ENCODE results near the gene PRPSAP1. TPM values are rescaled to one million over a fixed set of nuclear protein-coding genes. Genes with fewer than 3 reads are reported as not detected.

PRPSAP1 gene
- total and polyA plus RNA-seq, 2 of the 8 experiments (the other 6 are each of a cell fraction or from before 2014, with no cell fraction given), result 32.0 to 54.2 TPM

GRCh38 chr17:76333673-76334505, 19.8 kb downstream of the PRPSAP1 start:
- no peaks in the 10 kb centered on the region for H3K4me1 ChIP-seq (replicated peaks in 1 of 4; ENCODE audit: control insufficient read depth in 3 of 4, insufficient read depth in 4 of 4, low read length in 3 of 4)
- no peak overlapping the region for H3K18ac ChIP-seq (ENCODE audit: extremely low read depth, low read length)
- no peaks in the 10 kb centered on the region for H3K27me3 ChIP-seq (replicated peaks in 1 of 4; ENCODE audit: control insufficient read depth in 3 of 4, extremely low read depth in 1 of 4, insufficient read depth in 3 of 4, low read length in 3 of 4)
- H3K4me3 ChIP-seq (ENCODE audit: extremely low read depth in 1 of 4, insufficient read depth in 2 of 4, low read depth in 3 of 4, low read length in 4 of 4), result no peak overlapping the region
- H4K8ac ChIP-seq (ENCODE audit: extremely low read depth, insufficient read depth, low read length), result no peak overlapping the region
- peaks cover 0 to 19% (median 4%) of the 10 kb centered on the region in 4 experiments; a peak in 4 of 8 replicates for H3K36me3 ChIP-seq (ENCODE audit: control insufficient read depth in 2 of 4, insufficient read depth in 4 of 4, low read length in 3 of 4)
- no peak overlapping the region for H2AFZ ChIP-seq (ENCODE audit: low read length)
- H2BK15ac ChIP-seq (ENCODE audit: low read length), result 0 out of 2 replicates have a peak overlapping the region, but pooled peaks have one; percentile 46
- FAIRE-seq (no peak), DNase-seq (ENCODE audit: low read depth in 1 of 2, low spot score in 2 of 2) (no peak)
- TF ChIP-seq BRCA1 (IDR thresholded peaks at IDR 0.05; ENCODE audit: low read depth, low read length), result no peak
- TF ChIP-seq TCF12 (IDR thresholded peaks at IDR 0.05; ENCODE audit: low read depth, low read length), result no peak
- TF ChIP-seq RXRA (IDR thresholded peaks at IDR 0.05; ENCODE audit: insufficient read depth, low read depth, low read length), result no peak
- no peak for TF ChIP-seq SP1 (IDR thresholded peaks at IDR 0.05; ENCODE audit: low read depth, low read length)
- no peak for TF ChIP-seq RNF2 (IDR thresholded peaks at IDR 0.05; ENCODE audit: borderline replicate concordance, low read depth, low read length, missing control alignments, poor library complexity, severe bottlenecking)
- TF ChIP-seq GABPA (IDR thresholded peaks at IDR 0.05; ENCODE audit: borderline replicate concordance, insufficient read depth, low read length), result no peak
- H4K91ac ChIP-seq (replicated peaks; ENCODE audit: insufficient read length, low read length), result no peak overlapping the region
- no peaks in the 10 kb centered on the region for H3K9me3 ChIP-seq (ENCODE audit: insufficient read depth in 2 of 2, low read depth in 1 of 2, low read length in 1 of 2)
- no peak overlapping the region for H3K4ac ChIP-seq (replicated peaks; ENCODE audit: insufficient read length, low read depth, low read length)
- ChIA-PET POLR2A (ENCODE audit: partially characterized antibody) (interaction anchor here (1.1 kb wide), 1 partner anchor 23 kb away, joined by 3 read pairs; no protein-coding TSS in a partner anchor), CTCF (ENCODE audit: partially characterized antibody) (interaction anchor here (1.0 to 6.3 kb wide), 2 partner anchors 32 to 63 kb away, joined by 4 to 32 read pairs; no protein-coding TSS in a partner anchor)
- WGBS, 2 experiments (ENCODE audit: extremely low coverage in 1 of 2, insufficient coverage in 1 of 2, insufficient read length in 1 of 2, insufficient replicate concordance in 2 of 2, low coverage in 1 of 2, low lambda C conversion rate in 2 of 2, missing lambda C conversion rate in 1 of 2), result 84% methylated on average over 11 of the region's 11 CpGs; no CpG with 5 or more reads in 1 of the 2 experiments
- no peak overlapping the region for H2BK5ac ChIP-seq (ENCODE audit: low read depth, low read length)
- no peak overlapping the region for H2BK20ac ChIP-seq (ENCODE audit: low read length)
- H3K79me1 ChIP-seq (ENCODE audit: low read depth, low read length), result peaks cover 4% of the 10 kb centered on the region; the same call in 1 of the 2 replicates
- no peaks in the 10 kb centered on the region for H3K23me2 ChIP-seq (ENCODE audit: low read depth, low read length)
- no peak overlapping the region for H3K4me2 ChIP-seq (ENCODE audit: insufficient read depth in 1 of 2, low read depth in 2 of 2, low read length in 2 of 2)
- H2BK120ac ChIP-seq (replicated peaks; ENCODE audit: low read depth, low read length), result no peak overlapping the region
- H3K79me2 ChIP-seq (ENCODE audit: control insufficient read depth in 1 of 2, insufficient read depth in 2 of 2, low read length in 2 of 2), result no peaks in the 10 kb centered on the region; a peak in 1 of 4 replicates
- H3K23ac ChIP-seq (ENCODE audit: insufficient read length), result no peak overlapping the region
- 0 out of 7 replicates have a peak overlapping the region, but pooled peaks of 1 of the 4 experiments have one; percentile 21 for H3K9ac ChIP-seq (replicated peaks in 1 of 4; ENCODE audit: extremely low read depth in 1 of 4, low read depth in 3 of 4, low read length in 3 of 4)
- no peak overlapping the region for H4K5ac ChIP-seq (ENCODE audit: insufficient read length, low read depth, low read length)
- no peak overlapping the region for H2AK5ac ChIP-seq (ENCODE audit: low read depth, low read length)
- H3K56ac ChIP-seq (replicated peaks; ENCODE audit: insufficient read length, low read depth, low read length), result no peak overlapping the region
- H3K27ac ChIP-seq (ENCODE audit: low read depth, low read length), result no peak overlapping the region
- H3K14ac ChIP-seq (ENCODE audit: insufficient read length), result no peak overlapping the region
- H4K20me1 ChIP-seq (replicated peaks in 1 of 2; ENCODE audit: control insufficient read depth in 1 of 2, insufficient read depth in 2 of 2, low read length in 2 of 2), result peaks cover 0 to 5% of the 10 kb centered on the region in 2 experiments
- no peak overlapping the region for H2BK12ac ChIP-seq (ENCODE audit: low read depth, low read length)
